ENCODE measurements around the gene PLOD2.
"Not testable (repeated sequence)": the region's sequence is repeated elsewhere in the genome, so short reads cannot be mapped to it uniquely, and the experiment has no call there.

The PLOD2 gene

DNA sequence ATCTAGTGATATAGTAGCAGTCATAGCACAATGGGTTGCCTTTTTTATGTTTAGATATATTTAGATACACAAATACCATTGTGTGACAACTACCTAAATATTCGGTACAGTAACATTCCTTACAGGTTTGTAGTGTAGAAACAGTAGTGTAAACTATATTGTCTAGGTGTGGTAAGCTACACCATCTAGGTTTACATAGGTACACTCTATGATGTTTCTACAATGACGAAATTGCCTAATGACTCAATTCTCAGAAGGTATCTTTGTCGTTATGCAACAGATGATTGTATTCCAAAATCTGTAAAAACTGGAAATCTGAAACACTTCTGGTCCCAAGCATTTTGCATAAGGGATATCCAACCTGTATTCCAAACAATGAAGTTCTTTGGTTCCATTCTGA lies 24.3 kb downstream of the PLOD2 start:
- DNase-seq: no peak

DNA sequence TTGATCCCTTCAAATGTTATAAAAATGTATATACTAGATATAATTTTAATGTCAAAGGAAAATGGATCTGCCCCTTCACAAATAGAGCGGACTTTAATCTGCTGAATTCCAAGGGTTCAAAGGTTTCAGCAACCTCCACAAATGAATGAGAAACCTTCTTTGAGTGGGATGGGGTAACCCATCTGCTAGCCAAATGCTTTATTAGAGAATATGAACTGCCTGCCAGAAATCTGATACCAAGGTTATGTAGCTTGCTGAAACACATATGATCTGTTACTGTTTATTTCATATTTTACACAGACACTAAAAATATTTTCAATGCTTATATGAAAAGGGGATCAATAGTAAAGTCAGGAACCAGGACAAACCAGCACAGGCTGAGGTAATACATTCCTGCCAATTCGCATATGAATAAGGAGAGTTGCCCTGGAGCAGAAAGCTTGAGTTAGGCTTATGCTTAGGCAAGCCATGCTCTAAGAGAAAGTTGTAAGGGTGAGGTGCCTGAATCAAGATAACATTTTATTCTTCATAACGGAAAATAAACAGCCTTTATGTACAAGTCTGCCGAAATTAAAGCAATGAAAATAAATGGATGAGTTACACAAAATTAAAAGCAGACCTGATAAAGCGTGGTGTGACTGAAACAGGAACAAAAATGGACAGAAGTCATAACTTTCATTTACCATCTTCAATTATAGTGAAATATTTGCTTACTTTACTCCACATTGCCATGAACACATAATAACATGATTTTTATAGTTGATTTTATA lies 26.5 kb downstream of the PLOD2 start:
- no peak for DNase-seq

DNA sequence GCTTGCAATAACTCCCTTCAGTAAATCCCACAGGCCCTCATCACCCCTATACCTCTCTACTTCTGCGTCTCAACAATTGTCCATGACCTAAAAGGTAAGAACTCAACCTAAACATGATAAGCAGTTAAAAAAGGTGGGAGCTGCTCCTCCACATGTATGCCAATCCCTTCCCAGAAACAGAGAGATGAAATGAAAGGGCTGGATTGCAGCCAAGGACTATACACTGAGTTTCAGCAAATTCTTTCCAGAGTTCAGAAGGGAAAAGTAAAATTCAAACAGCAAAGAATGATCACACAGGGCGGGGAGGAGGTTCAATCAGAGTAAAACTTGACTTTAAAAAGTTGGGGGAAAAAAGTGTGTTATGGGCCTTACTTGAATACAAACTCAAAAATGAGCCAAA lies 27.5 kb downstream of the PLOD2 start:
- no peak for DNase-seq

DNA sequence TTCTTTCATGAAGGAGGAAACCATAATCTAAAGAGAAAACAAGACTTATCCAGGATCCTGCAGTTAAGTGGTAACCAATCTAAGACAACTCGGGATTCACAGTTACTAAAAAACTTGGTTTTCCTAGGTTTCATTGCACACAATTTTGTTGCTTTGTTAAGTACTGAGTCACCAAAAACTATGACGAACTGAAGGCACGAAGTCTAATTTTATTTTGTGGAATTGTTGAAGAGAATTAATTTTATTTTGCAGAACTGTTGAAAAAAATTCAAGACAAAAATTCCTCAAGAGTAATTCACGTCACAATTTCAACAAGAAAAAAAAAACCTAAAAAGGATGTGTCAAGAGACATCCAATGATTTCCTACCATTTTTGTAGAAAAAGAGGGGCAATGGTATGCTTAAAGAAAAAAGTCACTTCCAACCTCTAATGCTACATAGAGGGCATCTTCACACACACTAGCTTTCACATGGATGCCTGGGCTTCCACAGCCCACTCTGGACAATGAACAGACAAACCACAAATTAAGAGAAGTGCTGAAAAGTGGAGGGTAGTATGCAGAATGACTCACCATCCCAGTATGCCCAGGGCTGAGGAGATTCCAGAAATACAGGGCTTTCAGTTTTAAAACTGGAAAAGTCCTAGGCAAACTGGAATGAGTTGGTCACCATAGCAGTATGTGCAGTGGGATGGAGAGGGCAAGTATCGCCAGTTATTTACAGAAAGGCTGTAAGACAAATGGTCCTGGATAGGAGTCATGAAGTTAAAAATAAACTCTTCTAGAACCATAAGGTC lies 29.2 kb downstream of the PLOD2 start:
- DNase-seq: no peak

DNA sequence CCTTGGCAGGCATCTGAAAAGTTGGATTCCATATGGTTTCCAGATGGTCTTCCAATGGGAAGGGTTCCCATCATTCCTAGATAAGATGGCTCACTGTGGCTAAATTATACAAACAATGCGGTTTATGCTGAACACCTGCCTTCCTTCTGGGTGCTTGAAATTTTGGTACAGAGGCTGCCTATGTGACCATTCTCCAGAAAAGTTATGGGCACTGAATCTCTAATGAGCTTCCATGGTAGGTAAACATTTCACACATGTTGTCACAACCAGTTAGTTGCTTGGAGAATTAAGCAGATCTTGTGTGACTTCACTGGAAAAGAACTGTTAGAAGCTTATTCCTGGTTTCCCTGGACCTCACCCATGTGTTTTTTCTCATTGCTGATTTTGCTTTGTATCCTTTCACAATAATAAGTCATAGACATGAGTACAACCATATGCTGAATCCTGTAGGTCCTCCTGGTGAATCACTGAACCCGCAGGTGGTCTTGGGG lies 30.1 kb downstream of the PLOD2 start:
- DNase-seq: no peak

DNA sequence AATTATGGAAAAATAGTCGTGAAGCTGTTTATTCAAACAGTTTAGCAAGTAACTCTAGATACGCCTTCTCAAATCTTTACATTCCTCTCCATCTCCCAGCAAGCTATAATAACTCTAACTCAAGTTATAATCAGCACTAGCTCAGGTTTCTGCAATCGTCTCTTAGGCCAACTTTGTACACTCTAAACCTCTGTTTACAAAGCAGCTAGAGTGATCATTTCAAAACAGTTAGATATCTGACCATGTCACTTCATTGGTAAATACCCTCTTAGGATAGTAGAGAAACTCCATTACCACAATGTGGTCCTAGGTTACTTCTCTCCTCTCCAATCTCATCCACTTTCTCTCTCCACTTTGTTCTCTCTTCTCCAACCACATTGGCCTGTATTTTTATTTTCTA lies 31.2 kb downstream of the PLOD2 start:
- DNase-seq: no peak

DNA sequence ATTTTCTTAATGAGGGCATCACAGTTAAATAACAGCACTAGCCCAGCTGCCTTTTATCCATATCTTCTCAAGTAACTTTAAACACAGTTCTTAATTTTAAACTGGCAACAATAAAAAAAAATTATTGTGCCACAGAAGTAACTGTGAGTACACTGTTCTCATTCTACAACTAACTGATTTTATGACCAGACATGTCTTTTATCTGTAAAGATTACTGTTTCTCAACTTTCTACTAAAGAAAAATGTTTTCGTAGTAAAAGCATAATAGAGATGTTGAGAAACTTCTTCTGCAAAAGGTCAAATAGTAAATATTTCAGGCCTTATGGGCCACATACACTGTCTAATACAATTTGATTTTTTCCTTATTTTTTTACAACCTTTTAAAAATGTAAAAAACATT lies 32.0 kb downstream of the PLOD2 start:
- no peak for DNase-seq

DNA sequence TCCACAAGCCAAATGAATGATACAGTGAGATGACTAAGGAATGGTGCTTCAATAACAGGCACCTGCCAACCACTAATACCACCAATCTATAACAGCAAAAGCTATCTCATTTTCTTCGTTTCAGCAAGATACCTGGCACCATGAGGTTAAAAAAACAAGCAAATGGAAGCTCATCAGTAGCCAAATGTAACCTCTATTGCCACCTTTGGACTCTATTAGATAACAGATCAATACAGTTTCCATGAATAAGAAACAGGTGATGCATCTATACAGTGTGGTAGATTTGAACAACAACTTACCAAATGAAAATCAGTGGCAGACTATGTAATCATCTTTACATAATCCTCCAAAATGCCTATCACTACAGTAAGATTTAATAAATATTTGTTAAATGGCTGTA lies 32.8 kb downstream of the PLOD2 start:
- no peak for DNase-seq

DNA sequence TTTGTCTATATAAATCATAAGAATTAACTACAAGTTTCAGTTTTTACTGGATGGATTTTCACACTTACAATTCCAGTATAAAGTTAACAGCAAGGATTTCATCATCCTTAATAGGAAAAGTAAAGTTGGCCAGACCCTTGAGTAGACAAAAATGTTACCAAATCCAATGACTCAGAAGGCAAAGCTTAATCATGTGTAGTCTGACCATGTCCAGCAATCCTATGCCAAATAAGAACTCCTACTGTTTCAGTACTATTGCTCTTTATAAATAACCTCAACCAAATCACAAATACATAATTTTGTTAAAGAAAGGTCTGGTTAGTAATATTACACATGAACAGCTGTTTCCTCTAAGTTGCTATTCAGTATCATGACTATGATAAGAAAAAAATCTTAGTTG lies 35.0 kb downstream of the PLOD2 start:
- no peak for DNase-seq

DNA sequence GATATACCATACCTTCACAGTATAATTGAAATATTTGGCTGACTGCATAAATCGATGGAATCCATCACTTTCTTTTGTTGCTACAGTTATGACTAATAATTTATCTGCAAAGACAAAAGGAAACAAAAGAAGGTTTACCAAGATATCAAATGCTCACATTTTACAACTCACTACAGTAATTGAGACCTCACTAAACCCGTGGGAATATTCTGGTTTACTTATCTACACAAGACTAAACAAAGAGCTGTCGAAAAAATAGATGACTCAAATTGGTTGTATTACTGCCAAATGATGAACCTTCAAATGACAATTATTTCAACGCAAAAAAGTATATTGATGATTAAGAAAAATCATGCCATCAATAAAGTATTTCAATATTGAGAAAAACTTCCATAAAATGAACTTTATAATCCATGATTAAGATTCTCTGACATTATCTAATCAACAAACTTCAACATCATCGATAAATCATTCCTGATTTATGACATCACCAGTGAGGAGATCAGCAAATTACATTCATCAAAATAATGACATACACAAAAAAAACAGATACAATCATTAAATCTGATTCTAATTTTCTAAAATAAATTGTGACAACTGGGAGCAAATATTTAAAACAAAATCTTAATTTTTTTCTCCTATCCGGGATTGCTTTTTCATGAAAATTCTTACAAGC lies 36.7 kb downstream of the PLOD2 start:
- no peak for DNase-seq

DNA sequence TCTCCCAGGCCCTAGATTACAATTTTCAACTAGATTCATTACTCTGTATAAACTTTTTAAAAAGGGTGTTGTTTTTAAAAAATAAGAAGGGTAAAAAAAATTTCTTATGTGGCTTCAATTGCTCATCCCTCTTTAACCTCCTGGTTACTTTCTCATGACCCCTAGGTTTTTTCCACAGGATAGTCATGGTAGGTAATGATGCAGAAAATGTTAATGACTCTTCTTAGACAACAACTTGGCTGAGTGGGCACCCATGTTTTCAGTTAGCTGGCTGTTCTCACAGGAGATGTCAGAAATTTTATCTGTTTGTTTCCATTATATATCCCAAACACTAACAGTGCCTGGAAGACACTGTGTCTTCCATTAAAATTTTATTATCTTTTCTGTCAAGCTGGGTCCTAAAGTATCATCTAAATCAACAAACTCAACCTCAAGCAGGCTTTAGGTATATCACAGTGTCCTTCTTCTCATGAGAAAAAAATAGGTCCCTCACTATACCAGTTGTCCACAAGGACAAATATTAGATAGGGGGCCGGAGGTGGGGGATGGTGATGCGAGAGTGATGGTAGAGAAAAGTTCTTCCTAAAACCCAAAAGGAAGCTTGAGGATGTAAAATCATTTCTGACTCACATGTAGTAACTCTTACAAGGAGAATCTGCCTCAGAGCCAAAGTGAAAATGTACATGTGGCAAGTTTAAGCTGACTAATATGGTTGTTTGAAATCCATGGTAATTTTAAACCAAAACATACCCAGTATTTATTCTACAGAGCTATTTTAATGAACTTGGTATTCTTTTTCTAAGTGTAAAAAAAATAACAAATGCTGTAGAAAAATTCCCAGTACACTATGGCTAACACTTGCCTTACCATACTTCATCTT lies 43.3 kb downstream of the PLOD2 start:
- DNase-seq: no peak

DNA sequence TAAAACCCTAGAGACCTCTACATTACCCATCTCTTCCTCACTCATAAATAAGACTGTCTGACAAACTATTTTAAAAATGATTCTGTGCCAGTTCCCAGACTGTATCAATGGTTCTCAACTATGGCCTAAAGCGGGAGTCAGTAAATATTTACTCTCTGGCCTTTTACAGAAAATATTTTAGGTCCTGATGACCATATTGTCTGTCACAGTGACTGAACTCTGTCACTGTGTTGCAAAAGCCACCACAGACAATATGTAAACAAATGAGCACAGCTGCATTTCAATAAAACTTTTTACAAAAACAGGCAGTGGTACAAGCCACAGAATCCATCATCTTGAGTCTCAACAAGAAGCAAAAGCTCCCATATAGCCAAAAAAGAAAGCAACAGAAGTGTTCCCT lies 45.4 kb downstream of the PLOD2 start:
- no peak for DNase-seq

DNA sequence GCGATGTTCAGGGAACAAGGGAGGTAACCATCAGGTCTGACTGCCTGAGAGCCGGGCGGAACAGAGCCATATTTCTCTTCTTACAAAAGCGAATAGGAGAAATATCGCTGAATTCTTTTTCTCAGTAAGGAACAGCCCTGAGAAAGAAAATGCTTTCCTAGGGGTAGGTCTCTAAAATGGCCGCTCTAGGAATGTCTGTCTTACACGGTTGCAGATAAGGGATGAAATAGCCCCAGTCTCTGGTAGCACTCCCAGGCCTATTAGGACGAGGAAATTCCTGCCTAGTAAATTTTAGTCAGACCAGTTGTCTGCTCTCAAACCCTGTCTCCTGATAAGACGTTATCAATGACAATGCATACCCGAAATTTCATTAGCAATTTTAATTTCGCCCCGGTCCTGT lies 47.2 kb downstream of the PLOD2 start:
- DNase-seq: not testable (repeated sequence)

DNA sequence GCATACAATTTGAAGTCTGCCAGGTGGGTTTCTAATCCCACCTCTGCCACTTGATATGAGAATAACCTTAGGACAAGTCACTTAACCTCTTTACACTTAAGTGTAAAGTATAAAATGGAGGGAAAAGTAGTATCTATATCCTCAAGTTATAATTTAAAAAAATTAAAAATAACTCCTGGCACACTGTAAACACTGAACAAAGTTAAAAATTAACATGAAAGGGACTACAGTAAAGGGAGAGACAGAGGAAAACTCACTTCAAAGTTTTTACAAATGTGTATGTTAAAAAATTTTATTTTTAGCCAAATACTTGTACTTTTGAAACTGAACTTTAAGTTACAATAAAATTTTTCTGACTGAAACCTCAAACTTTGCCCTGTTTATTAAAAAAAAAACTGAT lies 49.6 kb downstream of the PLOD2 start:
- DNase-seq: no peak

DNA sequence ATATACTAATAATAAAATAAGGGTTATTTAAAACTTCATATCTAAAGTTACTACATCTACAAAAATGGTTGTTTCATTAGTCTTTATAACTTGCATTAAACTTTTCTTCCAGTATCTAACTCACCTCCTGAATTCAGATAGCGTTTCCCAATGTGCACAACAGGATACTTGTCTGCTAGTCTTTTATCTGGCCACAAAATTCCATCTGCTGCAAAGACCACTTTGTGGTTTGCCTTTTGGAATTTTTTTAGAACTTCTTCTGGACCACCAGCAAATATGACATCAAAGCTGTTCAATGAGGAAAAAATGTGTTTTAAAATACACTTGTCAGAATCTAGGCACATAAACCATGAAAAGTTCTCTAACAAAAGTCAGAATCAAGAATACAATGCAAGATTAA lies 50.8 kb downstream of the PLOD2 start:
- DNase-seq: no peak

DNA sequence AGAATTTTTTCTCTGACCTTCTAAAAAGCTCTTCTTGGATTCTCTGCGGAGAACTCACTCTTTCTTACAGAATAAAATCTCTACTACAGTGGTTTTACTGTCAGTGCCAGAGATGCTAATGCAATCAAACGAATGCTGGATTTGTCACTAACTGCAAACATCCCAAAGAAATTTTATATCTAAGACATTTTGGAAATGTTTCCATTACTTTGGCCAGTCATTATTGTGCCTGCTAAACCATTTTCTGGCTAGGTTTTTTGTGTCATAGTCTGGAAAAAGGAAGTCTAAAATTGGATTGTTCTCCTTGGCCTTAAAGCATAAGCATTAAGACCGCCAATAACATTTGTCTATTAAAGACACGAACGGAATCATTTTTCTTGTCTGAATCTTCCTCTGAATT lies 54.0 kb downstream of the PLOD2 start:
- no peak for DNase-seq

DNA sequence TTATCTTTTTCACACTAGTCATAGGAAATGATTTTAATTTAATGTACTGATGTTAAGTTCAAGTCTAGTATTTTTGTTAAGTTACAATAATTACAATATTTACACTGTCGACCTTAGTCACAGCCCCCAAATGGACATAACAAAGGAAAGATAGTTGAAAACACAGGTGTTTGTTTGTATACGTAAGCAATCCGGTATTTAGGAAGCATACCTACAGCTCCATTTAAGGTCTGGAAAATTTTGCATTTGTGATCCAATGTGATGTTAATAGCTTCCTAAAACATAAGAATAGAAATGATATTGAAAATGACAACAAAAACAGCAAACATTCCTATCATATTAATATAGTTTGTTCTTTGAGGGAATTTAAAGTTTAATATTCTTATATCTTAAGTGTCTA lies 56.9 kb downstream of the PLOD2 start:
- no peak for DNase-seq

DNA sequence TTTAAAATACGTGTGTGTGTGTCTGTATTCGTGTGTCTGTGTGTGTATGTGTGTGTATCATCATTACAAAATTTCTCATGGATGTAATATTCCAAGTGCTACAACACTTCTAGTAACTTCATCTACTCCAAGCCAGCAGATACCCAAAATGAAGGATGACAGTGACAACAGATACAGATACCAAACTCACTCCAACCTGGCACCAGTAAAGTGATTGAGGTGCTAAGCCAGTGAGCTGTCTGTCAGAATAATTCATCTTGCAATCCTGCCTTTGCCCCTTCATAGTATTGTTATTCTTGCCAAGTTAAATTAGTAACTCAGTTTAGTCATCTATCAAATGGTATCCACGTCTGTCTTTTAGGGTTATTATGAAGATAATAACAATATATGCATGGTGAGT lies 58.1 kb downstream of the PLOD2 start:
- no peak for DNase-seq

DNA sequence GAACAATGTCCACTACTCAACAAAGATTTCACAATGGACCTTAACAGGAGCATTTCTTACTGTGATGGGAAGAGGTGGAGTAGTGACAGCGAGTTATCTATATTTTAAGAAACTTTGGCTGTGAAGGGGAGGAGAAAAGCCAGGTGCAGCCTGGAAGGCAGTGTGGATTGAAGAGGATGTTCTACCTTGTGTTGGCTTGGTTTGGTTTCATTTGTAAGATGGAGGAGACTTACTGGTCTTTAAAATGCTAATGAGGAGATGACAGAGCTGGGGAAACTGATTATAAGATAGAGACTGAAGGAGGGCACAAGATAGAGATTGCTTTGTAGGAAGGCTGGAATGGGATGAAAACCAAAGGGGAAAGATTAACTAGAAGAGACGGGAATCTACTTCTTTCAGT lies 59.4 kb downstream of the PLOD2 start:
- DNase-seq: no peak

DNA sequence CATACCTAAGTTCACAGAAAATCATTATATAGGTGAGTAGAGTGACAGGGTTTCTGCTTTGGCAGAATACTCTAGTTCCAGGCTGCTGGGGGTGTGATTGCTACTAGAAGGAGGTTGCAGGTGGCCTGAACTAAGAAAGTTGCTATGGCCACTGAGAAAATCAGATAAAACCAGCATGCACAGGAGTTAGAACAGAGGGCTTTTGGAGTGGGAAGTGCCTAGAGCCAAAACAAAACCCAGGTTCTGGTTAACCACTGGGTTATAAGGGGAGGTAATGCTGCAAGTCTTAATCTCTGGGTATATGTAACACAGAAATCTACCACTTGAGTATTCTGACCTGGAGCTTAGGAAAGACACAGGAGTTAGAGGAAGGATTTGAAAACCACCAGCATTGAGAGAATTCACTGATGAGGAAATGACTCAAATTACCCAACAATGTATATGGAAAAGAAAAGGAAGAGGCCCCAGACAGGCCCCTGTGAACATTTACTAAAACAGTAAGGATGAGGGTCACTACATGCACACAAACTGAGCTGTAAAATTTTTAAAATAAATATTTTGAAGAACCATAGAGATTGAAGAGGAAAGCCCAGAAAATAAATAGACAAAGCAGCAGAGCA lies 60.0 kb downstream of the PLOD2 start:
- no peak for DNase-seq

DNA sequence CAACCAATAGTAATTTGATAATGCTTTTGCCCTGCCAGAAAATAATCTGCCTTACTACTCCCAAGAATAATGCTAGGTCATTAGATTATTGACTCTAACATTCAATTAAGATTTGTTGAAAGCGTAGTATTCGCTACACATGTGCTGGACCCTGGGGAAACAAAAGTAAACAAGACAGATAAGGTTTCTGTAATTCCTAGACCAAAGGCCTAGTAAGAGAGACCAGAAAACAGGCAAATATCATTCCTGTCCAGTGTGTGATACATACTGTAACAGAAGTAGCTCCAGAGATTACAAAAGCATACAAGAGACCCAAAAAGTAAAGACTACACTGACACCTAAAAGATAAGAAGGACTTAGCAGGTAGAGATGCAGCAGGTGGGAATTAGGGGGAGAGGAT lies 60.8 kb downstream of the PLOD2 start:
- no peak for DNase-seq

DNA sequence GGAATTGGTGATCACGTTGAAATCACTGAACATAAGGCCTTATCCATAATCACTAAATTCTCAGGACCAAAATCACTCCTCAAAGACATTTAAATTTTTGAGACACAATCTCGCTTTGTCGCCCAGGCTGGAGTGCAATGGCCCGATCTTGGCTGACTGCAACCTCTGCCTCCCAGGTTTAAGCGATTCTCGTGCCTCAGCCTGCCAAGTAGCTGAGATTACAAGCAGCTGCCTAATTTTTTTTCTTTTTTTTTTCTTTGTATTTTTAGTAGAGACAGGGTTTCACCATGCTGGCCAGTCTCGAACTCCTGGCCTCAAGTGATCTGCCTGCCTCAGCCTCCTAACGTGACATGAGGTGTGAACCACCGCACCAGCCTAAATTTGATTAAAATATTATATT lies 61.7 kb downstream of the PLOD2 start:
- no peak for DNase-seq
